Stimulated activated CD8-positive, alpha-beta memory T cell treated with anti-CD3 and anti-CD28 coated beads, Interleukin-7, amount 100 ng/mL, for 4 hours (primary cell): Measurements from ENCODE around the gene IGF2.

Experiments used
- DNase-seq, 2 donors: peaks; one replicate each; pipeline ENCODE4 v3.0.0-alpha.2; 2020; ENCODE audit warnings: low read depth in 2 of 2

IGF2 gene

DNA sequence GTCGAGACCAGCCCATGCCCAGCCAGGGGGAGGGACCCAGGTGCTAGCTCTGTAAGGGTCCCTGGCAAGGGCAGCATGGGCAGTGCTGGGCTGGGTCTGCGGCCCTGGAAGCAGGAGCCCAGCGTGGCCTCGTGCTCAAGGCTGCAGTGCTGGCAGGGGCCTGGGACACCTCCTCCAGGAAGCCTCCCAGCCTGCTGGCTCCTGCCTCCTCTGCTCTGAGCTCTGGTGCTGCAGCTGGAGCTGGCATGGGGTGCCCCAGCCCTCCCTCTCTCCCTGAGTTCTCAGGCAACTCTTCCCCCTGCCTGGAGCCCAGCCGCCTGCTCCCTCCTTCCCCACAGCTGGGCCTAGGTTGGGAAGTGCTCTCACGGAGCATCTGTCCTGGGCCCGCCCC is 15.0 kb upstream of the IGF2 start:
- DNase-seq = no peak

DNA sequence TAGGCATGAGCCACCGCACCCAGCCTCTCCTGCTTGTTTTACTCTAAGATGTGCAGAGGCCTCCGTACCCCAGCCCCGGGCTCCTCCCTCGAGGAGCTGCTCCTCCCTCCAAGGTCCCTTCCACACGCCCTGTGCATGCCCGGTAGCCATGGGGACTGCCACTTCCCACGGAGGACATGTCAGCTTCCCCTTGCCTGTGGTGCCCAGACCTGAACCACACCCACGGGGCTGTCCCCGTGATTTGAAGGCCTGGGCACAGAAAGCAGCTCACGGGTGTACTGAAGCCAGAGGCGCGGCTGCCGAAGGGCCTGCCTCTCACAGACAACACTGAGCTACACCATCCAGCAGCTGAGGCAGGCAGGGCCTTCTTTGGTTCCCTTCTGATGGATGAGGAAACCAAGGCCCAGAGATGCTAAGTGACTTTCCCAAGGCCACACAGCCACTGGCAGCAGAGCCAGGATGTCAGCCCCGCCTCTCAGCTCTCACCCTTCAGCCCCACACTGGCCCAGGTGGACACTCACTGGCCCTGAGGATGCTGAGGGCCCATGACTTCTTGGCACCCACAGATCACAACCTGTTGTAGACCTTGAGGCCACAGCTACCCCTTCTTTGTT is 14.5 kb upstream of the IGF2 start:
- DNase-seq = no peak

DNA sequence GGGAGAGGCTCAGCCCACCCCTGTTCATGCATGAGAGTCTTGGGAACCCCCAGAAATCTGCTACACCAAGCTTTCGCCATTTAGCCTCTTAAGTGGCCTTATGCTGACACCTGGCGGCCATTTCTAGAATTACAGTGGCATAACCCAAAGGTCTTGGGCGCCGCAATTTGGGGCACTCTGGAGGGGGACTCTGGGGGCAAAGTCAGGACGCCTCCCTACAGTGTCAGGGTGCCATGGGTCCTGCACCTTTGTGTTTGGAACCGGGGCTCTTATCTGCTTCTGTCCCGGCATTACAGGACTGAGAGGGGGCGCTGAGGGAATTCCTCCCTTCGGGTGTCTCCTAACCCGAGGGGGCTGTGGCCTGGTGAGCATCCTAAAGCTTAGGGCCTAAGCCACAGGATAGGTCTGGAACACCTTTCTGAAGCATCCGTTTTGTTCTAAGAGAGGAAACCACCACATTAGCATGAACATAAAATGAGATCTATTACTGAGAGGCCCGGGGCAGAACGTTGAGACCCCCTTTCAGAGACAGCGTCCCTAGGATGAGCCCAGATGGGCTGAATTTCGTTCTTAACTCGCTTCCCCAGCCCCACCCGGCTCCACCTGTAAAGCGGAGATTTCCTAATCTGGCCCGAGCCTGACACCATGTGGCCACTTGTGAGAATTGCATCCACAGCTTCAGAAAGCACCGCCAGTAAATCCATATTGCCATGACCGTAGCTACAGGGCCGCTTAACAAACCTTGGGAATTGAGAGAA is 12.5 kb upstream of the IGF2 start:
- peak; percentile 59 to 72 for DNase-seq

DNA sequence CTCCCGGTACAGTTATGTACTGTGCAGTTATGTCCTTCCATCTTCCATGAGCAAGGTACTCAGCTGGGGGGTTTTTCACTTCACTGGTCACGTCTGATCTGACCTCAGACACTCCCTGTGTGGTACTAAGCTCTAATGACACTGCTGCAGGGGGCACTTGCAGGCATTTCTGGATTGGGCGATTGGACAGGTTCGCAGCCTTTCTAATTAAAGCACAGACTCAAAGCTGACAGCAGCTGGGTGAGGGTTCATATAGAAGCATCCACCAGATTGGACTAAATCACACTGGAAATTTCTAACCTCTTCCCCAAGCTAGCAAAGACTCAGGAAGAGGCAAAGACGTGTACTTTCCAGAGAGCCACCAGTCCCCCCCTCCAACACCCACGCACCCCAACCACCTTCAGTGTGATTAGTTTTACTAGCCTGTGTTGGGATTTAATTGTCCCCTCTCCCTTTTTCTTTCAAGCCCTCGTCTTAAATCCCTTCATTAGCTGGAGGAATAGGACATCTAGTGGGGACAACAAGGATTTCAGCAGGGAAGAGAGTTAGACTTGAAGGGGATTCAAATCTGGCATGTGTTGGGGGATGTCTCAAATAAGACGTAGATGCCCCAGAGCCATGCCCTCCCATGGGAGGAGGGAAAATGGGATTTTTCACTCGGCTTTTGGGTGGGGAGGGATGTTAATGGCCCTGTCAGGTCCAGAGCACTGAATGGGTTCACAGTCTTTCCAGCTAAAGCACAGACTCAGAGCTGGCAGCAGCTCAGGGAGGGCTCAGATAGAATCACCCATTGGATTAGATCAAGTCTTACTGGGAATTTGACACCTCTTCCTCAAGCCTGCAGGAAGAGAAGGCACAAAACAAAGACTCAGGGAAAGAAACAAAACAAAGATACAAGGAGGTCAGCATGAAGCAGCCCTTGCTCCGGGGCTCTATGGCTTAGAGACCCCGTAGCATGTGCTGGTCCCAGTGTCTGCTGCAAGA is 11.0 kb upstream of the IGF2 start:
- no peak for DNase-seq

DNA sequence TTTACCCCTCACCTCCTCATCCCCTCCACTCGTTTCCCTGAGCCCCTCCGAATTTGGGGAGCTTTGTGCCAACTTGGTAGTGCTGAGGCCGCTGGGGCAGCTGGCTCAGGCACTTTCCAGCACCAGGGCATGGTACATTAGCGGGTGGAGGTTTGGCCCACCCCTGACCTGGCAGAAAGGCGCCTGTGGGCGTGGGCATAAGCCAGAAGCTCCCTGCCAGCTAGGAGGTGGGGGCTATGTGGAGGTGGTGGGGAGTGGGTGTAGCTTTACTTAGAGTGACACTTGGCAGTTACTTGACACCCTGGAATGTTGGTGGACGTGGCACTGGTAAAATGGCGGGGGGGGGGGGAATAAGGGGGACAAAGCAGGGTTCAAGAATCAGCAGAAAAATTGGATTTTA is 10.3 kb upstream of the IGF2 start:
- no peak for DNase-seq

DNA sequence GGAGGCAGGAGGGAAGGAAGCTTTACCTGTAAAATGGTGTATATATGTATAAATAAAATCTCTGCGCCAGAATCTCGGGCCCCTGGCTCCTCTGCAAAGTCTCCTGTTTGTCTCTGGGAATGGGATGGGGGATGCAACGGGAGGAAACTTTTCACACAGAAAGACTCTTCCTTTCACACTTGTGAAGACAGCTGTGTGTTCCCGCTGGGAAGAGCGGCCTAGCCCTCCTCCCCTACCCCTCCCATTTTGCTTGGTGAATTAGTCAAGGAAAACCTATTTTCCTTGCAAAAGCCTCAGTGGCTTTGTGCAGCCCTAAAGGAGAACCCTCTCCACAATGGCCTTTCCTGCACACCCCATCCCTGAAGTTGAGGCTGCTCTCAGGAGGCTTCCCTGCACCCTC is 9.4 kb upstream of the IGF2 start:
- no peak for DNase-seq

DNA sequence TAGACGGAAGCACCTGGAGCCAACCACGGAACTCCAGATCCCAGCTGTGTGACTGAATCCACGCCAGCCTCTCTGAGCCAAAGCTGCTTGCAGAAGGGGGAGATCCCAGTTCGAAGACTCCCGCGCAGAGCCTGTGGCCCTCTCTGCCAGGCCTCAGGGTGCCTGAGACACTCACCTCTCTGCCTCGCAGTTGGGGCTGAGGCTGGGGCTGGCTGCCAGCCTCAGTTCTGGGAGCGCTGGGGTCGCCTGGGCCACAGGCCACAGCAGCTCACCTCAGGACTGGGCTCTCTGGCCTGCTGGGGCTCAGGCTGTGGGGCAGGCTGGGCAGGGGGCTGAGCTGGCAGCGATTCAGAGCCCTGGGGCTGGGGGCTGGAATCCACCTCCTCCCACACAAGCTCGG is 8.2 kb upstream of the IGF2 start:
- DNase-seq = no peak

DNA sequence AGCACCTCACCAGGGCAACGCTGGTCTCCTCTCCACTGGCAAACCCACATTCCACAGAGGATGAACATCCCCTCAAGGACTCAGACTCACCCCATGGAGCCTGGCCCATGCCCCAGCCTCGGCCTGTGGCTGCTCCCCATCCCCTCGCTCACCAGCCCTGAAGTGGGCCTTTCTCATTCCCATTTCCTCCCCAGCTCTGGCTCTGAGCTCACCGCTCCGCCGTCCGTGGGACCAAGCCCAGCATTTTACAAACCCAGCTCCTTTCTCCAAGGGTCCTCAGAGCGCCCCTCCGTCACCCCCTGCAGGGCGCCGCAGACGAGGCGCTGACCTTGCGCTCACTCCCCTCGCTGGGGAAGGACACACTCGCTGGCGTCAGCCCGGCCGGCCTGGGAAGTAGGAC is 6.9 kb upstream of the IGF2 start:
- DNase-seq = no peak

DNA sequence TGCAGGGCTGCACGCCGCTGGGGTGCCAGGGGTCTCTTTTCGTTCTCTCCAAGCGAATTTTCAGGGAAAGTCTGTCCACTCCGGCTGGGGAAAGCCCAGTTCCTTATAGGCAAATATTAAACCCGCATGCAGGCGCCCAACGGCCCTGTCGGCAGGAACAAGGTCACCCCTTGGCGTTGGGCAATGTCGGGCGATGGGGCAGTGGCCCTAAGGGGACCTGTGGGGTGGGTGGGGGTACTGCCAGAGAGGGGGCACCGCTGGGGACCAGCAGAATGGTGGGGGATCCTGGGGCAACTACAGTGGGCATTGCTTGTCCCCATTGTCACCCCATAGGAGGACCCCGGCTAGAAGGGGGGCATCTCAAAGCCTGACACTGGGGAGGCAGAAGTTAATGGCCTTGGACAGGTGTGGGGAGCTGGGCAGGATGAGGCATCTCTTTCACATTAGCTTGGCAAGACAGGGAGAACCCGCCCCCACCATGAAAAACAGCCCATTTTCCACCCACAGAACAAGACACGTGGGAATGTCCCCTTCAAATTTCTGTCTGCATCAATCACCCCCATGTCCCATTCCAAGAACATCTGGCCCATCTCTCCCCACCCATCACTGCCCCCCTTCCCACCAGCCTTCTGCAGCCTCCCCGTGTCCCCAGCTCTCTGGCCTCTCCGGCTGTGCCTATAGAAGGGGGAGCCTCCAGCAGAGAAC is 5.5 kb upstream of the IGF2 start:
- DNase-seq = no peak

DNA sequence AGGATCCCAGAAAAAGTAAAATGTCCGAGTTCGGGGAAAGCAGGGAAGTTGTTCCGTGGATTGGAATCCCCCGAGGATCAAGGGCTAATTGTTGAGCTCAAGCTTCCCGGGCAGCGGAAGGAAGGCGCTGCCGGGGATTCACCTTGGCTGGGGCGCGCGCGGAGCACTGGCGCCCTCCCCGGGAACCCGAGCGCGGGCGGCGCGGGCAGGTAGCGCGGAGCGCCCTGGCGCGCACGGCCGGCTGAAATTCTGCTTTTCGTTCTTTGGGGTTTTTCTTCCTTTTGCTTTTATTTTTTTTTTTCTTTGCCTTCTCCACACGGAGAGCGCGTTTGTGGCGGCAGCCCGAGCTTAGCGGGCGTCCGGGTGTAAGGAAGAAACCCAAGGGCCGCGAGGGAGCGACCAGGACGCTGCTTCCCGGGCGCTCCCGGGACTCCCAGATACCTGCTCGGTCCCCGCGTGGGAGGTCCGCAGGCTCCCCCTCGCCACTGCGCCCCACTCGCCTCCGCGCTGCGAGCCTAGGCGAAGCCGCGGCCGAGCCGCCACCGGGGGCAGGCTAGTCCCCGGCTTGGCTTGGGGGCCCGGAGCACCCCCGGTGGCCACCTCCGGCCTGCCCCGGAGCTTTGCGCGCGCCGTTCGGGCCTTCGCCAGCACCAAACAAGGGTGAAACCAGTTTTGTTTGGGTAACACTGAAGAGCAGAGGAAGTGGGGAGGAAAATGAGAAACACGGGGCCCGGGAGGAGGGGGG is 4.8 kb upstream of the IGF2 start:
- no peak for DNase-seq

DNA sequence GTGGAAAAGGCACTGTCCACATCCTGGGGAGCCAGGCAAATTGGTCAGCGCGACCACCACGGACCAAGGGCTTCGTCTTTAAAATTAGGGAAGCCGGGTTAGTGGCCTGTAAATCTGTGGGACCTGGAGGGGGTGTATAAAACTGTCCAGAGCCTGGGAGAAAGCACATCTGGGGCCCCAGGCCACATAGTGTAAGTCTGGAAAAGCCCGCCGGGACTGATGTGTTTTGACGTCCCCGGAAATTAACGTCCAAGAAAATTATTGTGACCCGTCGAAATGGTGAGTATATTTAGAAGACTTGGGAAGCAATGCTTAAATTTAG is 4.2 kb upstream of the IGF2 start:
- no peak for DNase-seq

DNA sequence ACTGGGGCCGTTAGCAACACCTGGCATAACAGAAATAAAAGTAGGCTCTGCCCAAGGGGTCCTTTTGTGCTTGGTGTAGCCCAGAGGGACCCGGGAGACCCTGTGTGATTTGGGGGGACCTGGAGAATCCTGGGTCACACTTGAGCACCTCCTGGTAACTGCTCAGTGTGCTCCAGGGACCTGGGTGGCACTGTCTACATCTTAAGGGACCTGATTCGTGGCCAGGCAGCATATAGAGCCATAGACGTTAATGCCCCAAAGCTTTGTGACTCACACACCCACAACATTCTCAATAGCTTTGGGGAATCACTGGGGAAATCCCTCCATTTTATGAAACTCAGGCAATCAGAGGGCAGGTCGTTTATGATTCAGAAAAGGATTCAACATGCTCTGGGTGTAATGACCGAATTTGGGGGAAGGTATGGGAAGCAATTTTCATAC is 3.6 kb upstream of the IGF2 start:
- peak in 1 of 2 donors; percentile 21 for DNase-seq

DNA sequence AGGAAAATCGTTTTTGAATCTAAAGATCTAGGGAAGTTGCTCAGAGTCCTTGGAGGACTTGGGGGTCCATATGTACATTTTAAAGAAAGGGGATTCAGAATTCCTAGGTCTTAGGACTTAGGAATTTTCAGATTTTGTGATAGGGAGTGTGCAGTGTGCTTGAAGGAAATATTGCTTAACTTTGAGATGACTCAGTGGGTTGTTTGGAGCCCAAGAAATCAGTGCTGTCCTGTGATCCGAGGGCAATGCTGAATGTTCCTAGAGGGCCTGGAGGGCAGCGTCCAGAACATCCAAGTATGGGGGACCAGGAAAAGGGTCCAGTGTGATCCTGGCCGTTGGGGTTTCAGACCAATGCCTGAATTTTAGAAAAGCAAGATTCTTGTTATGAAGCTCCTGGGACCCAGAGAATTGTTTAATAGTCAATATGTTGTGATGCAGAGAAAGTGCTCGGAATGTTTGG is 3.1 kb upstream of the IGF2 start:
- DNase-seq = no peak

DNA sequence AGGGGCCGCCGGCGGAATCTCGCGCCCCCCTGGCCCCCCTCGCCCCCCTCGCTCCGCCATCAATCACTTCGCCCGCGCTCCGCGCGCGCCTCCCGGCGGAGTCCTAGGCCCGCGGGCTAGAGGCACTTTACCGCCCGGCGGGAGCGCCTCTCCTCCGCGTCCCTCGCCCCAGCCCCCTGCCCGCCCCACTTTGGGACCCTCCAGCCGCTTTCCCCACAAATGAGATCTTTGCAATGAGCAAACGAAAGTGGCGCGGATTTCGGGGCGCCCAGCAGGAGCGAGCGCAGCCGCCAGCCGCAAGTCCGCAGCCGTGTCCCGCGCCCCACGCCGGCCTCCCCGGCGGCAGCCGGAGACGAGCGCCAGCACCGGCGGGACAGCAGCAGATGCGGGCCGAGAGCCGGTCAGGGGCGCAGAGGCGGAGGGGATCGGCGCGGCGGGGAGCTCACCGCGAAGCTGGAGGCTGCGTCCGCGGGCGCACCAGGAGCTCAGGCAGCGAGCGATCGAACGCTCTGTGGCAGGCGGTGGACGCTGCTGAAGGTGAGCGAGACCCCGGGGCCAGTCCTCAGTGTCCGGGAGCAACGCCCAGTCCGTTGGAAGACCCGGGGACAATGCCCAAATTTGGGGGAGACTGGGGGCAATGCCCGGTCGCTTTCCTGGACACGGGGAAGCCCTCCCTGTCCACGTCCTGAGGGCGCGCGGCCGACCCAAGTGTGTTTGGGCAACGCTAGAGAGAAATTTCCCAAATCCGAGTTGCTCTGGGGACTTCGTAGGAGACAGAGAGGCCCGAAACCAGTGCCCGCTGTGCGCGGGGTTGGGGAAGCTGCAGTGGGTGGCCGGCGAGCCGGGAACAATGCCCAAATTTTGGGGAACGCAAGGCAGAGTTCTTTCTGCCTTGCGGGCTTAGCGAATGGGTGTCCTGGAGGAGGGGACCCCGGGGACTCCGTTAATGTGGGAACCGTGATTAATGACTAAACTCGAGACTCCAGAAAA is 1.5 kb upstream of the IGF2 start:
- no peak for DNase-seq

DNA sequence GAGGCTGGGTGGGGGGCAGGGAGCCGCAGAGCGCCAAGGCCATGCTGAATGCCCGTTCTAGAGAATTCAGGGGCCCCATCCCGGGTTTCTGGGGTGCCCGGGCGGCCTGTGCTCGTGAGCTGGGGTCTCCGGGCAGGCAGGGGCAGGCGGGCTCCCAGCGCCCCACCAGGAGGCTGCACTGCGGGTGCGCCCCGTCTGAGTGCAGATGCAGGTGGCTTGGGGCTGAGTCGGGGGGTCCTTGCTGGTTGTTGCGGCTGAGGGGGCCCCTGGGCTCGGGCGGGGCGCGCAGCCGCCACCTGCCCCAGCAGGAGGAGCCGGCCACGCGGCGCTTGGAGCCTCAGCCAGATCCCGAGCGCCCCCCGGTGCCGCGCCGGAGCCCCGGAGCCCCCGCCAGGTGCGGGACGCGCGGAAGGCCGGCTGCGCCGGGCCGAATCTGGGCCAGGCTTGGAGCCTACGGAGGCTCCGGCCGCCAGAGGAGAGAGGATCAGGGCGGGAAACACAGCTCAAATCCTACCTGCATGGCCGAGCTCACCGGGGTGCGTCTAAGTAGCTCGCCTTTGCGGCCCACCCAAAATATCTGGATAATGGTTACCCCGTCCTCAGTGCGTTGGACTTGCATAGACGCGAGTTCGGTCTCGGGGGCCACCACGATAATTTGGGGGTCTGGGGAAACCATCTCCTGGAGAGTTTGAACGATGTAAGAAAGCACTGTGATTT is 590 bp upstream of the IGF2 start:
- DNase-seq = no peak

DNA sequence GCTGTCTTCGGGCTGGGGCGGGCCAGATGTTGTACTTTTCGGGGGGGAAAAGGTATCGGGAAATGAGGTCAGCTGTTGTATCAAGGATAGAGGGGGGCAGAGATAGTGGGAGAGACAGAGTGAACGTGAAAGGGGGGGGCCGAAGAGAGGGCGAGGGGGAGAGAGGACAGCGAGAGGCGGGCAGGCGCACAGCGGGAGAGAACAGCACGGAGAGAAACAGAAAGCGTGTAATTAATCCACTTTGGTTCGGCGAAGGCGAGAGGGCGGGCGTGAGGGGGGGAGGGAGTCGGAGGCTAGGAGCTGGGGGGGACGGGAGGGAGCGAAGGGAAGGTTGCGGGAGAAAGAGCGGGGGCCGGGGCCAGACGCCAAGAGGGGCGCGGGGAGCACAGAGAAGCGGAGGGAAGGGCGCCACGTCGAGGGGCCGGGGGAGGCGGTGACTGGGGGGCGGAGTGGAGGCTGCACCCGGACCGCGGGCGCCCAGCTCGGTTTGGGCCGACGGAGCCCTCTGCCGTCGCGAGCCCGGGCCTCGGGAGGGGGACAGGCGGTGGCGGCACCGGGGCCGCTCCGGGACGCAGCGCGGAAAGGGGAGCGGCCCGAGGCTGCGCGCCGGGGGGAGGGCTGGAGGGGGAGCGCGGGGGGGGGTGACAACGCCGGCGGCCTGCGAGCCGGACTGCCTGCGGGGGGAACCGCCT is 612 bp downstream of the IGF2 start:
- DNase-seq = no peak

DNA sequence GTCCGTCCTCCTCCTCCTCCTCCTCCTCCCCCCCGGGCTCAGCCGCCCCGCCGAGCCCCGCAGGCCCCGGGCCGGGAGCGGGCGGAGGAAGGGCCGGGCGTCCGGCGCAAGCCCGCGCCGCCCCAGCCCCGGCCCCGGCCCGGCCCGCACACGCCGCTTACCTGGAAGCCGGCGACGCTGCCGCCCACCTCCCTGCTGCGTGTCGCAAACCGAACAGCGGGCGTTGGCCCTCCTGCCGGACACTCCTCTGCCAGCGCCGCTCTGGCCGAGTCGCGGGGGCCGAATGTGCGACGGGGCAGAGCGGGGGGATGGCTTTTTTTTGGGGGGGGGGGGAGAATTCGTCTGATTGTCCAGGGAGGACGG is 1.1 kb downstream of the IGF2 start:
- DNase-seq = no peak

DNA sequence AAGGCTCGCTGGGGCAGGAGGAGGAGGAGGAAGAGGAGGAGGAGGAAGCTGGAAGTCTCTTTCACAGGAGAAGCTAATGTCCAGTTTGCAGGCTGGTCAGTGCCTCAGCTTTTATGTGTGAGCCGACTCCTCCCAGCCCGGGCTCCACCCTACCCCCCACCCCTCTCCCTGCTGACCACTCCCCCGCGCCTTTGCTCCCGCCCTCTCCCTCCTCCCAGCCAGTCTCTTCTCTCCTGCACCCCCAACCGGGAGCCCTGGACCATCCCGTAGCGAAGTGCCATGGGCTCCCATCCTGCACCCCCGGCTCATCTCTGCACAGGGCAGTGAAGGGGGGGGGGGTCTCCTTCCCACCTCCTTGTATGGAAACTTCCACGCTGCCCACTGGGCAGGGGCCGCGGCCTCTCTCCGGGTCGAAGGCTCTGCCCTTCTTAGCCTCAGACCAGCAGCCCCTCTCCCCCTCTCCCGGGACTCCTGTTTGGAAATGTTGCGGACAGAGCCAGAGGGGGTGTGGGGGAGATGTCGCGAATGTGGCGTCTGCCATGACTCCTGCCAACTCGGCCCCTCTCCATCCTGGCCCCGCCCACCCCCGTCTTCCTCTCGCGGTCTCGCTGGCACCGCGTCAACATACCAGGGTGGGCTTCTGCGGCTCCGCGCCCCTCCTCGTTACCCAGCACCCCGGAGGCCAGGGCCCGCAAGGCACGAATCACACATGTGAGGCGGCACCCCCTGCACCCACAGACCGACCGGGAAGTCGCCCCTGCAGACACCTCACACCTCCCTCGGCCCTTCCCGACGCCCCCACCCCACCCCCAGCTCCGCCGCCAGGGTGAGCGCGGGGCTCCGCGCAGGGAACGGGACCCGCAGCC is 1.8 kb downstream of the IGF2 start:
- DNase-seq = no peak
